NCI-H2227 (cell line): ENCODE data around the gene TRIM9.

Source experiments
- DNase-seq: peaks from one replicate; lab custom pipeline; 2025; ENCODE audit not compliant: unreplicated experiment; lab: John Stamatoyannopoulos, UW

TRIM9 gene

GRCh38 chr14:51093371-51094281 lies 1.3 kb downstream of the TRIM9 start:
- DNase-seq = peak; percentile 89

- DNase-seq = no peak
These were observed 1.9 kb downstream of the TRIM9 start for GRCh38 chr14:51092965-51093364.

GRCh38 chr14:51089278-51089677 lies 5.6 kb downstream of the TRIM9 start:
- no peak for DNase-seq

GRCh38 chr14:51087031-51087441 lies 7.9 kb downstream of the TRIM9 start:
- DNase-seq = no peak

- DNase-seq = no peak
These were observed 8.9 kb downstream of the TRIM9 start for GRCh38 chr14:51086044-51086443.

- no peak for DNase-seq
These were observed 9.9 kb downstream of the TRIM9 start for GRCh38 chr14:51084962-51085361.

GRCh38 chr14:51084507-51084906 lies 10.4 kb downstream of the TRIM9 start:
- DNase-seq = no peak

GRCh38 chr14:51082349-51082748 lies 12.6 kb downstream of the TRIM9 start:
- no peak for DNase-seq

GRCh38 chr14:51081712-51082111 lies 13.2 kb downstream of the TRIM9 start:
- no peak for DNase-seq

GRCh38 chr14:51081209-51081608 lies 13.7 kb downstream of the TRIM9 start:
- DNase-seq = no peak

- no peak for DNase-seq
These were observed 14.3 kb downstream of the TRIM9 start for GRCh38 chr14:51080645-51081044.

GRCh38 chr14:51079489-51079888 lies 15.4 kb downstream of the TRIM9 start:
- DNase-seq = no peak

GRCh38 chr14:51079085-51079484 lies 15.8 kb downstream of the TRIM9 start:
- no peak for DNase-seq

GRCh38 chr14:51074701-51075385 lies 20.1 kb downstream of the TRIM9 start:
- DNase-seq = no peak

GRCh38 chr14:51073731-51074130 lies 21.2 kb downstream of the TRIM9 start:
- no peak for DNase-seq

GRCh38 chr14:51072976-51073375 lies 21.9 kb downstream of the TRIM9 start:
- DNase-seq = no peak

- DNase-seq = no peak
These were observed 23.0 kb downstream of the TRIM9 start for GRCh38 chr14:51071857-51072256.

- no peak for DNase-seq
These were observed 24.2 kb downstream of the TRIM9 start for GRCh38 chr14:51070726-51071125.

GRCh38 chr14:51069055-51069454 lies 25.9 kb downstream of the TRIM9 start:
- DNase-seq = no peak

GRCh38 chr14:51068268-51068667 lies 26.6 kb downstream of the TRIM9 start:
- DNase-seq = no peak

GRCh38 chr14:51067295-51067694 lies 27.6 kb downstream of the TRIM9 start:
- no peak for DNase-seq

GRCh38 chr14:51066576-51066975 lies 28.3 kb downstream of the TRIM9 start:
- DNase-seq = no peak
